Keratinocyte (primary cell): ENCODE data around the gene CUBN. TPM values are rescaled to one million over a fixed set of nuclear protein-coding genes. Genes with fewer than 3 reads are reported as not detected.

Experiments
- DNase-seq: peaks from one replicate; pipeline ENCODE4 v3.0.0-alpha.2; 2011; ENCODE audit warnings: low read depth, missing footprints, low spot score
- FAIRE-seq: peaks from 2 replicates; lab custom pipeline; 2011; peaks lifted over from hg19 to GRCh38; lab: Jason Lieb, UNC
- H2AFZ ChIP-seq: 2 replicates; pipeline ENCODE4 v1.6.0; 2012; ENCODE audit warnings: low read length, control low read depth, inconsistent platforms; ENCODE audit not compliant: control insufficient read depth
- H3K27ac ChIP-seq: 2 replicates; pipeline ENCODE4 v1.5.1; 2011; ENCODE audit warnings: low read length; ENCODE audit not compliant: control insufficient read depth, insufficient read depth
- H3K27me3 ChIP-seq: 3 replicates; pipeline ENCODE4 v1.6.0; 2011; ENCODE audit warnings: low read length; ENCODE audit not compliant: control insufficient read depth, insufficient read depth; ENCODE audit errors: extremely low read depth
- H3K36me3 ChIP-seq, 2 experiments: 2 replicates in 1 of 2; 3 replicates in 1 of 2; pipeline ENCODE4 v1.5.1; 2011; ENCODE audit warnings: low read length in 2 of 2, mild to moderate bottlenecking in 1 of 2; ENCODE audit not compliant: control insufficient read depth in 2 of 2, insufficient read depth in 2 of 2; ENCODE audit errors: extremely low read depth in 1 of 2
- H3K4me1 ChIP-seq: 3 replicates; pipeline ENCODE4 v1.5.1; 2011; ENCODE audit warnings: low read length; ENCODE audit not compliant: control insufficient read depth, insufficient read depth; ENCODE audit errors: extremely low read depth
- H3K4me2 ChIP-seq: 3 replicates; pipeline ENCODE4 v1.6.0; 2011; ENCODE audit warnings: low read depth, low read length; ENCODE audit not compliant: control insufficient read depth, insufficient read depth; ENCODE audit errors: extremely low read depth
- H3K4me3 ChIP-seq, 3 experiments: fragments of 200-600 bp in 1 of 3; sonication (generic) in 1 of 3; 2 replicates in 2 of 3; 3 replicates in 1 of 3; pipeline ENCODE4 v1.5.1; 2011 to 2016; ENCODE audit warnings: low read length in 3 of 3, mild to moderate bottlenecking in 3 of 3, control low read depth in 2 of 3, inconsistent platforms in 1 of 3, low read depth in 1 of 3, mixed read lengths in 1 of 3, mixed run types in 1 of 3, moderate library complexity in 1 of 3; ENCODE audit not compliant: control insufficient read depth in 2 of 3, insufficient read depth in 2 of 3; ENCODE audit errors: extremely low read depth in 1 of 3
- H3K79me2 ChIP-seq: 2 replicates; pipeline ENCODE4 v1.6.0; 2012; ENCODE audit warnings: low read length; ENCODE audit not compliant: control insufficient read depth, insufficient read depth
- H3K9ac ChIP-seq: 3 replicates; pipeline ENCODE4 v1.6.0; 2011; ENCODE audit warnings: low read length; ENCODE audit not compliant: control insufficient read depth, insufficient read depth; ENCODE audit errors: extremely low read depth
- H3K9me1 ChIP-seq: 3 replicates; pipeline ENCODE4 v1.6.0; 2011; ENCODE audit warnings: low read length; ENCODE audit not compliant: control insufficient read depth, insufficient read depth; ENCODE audit errors: extremely low read depth
- H3K9me3 ChIP-seq: 2 replicates; pipeline ENCODE4 v1.5.1; 2012; ENCODE audit warnings: low read depth, low read length; ENCODE audit not compliant: control insufficient read depth
- H4K20me1 ChIP-seq: 3 replicates; pipeline ENCODE4 v1.6.0; 2011; ENCODE audit warnings: low read length; ENCODE audit not compliant: control insufficient read depth, insufficient read depth; ENCODE audit errors: extremely low read depth
- CTCF ChIP-seq, 3 experiments: IDR thresholded peaks in 1 of 3; conservative IDR thresholded peaks in 1 of 3; optimal IDR thresholded peaks in 1 of 3; 2 replicates in 2 of 3; 3 replicates in 1 of 3; pipeline versions ENCODE3 to v1.5.1; 2011; ENCODE audit warnings: low read length in 3 of 3, mild to moderate bottlenecking in 3 of 3, moderate library complexity in 2 of 3, control low read depth in 1 of 3, inconsistent platforms in 1 of 3; ENCODE audit not compliant: insufficient read depth in 2 of 3; ENCODE audit errors: extremely low read depth in 1 of 3
- EZH2 ChIP-seq: IDR thresholded peaks from one replicate; pipeline ENCODE4 v1.6.1; 2012; ENCODE audit warnings: inconsistent platforms, mild to moderate bottlenecking, low read length, moderate library complexity
- dilution Hi-C: fragments of 300-500 bp; cut with MboI; formaldehyde crosslinking; loops from one replicate; pipeline ENCODE4 v1.7.0; 2020; ENCODE audit warnings: low sequenced_read_pairs; ENCODE audit not compliant: extremely low pct_ligation_motif_present
- polyA plus RNA-seq, 5 experiments: library from polyadenylated mRNA; depleted of rRNA in 3 of 5; stranded (reverse) in 3 of 5; stranded (forward) in 1 of 5; unstranded in 1 of 5; fragments of >200 nt; gene quantifications; 1 replicate in 1 of 5; 2 replicates in 3 of 5; 3 replicates in 1 of 5; pipeline versions ENCODE4 v1.2.1 to v1.2.3, GENCODE V29; 2011 to 2012; ENCODE audit warnings: missing spikeins in 2 of 5, low read depth in 1 of 5, low replicate concordance in 1 of 5

Gene CUBN
- polyA plus RNA-seq, 1 donor (not counting 4 experiments of a cell fraction or from before 2014, with no cell fraction given) = 0.07 TPM

GRCh38 chr10:16812676-16813075 is 316.9 kb downstream of the CUBN start:
- H3K36me3 ChIP-seq = peaks cover 0 to 4% of the 10 kb centered on the region in 2 experiments
- H3K79me2 ChIP-seq = peaks cover 62% of the 10 kb centered on the region
- FAIRE-seq (no peak), DNase-seq (no peak)
- H3K9ac ChIP-seq = no peak overlapping the region
- no peaks in the 10 kb centered on the region for H3K9me3 ChIP-seq
- H3K9me1 ChIP-seq = no peaks in the 10 kb centered on the region
- peaks cover 8% of the 10 kb centered on the region for H3K4me1 ChIP-seq
- dilution Hi-C loops = loop anchor here (25.0 kb wide), 1 partner anchor 925 kb away; no protein-coding TSS in a partner anchor
- TF ChIP-seq EZH2 = no peak
- no peak for TF ChIP-seq CTCF (optimal IDR thresholded peaks at IDR 0.05 in 1 of 3, IDR thresholded peaks at IDR 0.05 in 1 of 3, conservative IDR thresholded peaks at IDR 0.05 in 1 of 3; ENCODE audit: extremely low read depth in 1 of 3, insufficient read depth in 2 of 3, low read length in 3 of 3)
- no peak overlapping the region for H2AFZ ChIP-seq
- no peak overlapping the region for H3K4me2 ChIP-seq
- no peak overlapping the region for H3K27ac ChIP-seq
- no peak overlapping the region for H3K4me3 ChIP-seq
- no peaks in the 10 kb centered on the region for H4K20me1 ChIP-seq
- H3K27me3 ChIP-seq = no peaks in the 10 kb centered on the region

GRCh38 chr10:16811765-16812164 is 317.8 kb downstream of the CUBN start:
- H2AFZ ChIP-seq = no peak overlapping the region
- H3K4me1 ChIP-seq = peaks cover 8% of the 10 kb centered on the region
- no peaks in the 10 kb centered on the region for H3K9me3 ChIP-seq
- dilution Hi-C loops = loop anchor here (25.0 kb wide), 1 partner anchor 924 kb away; no protein-coding TSS in a partner anchor
- H3K36me3 ChIP-seq = peaks cover 0 to 4% of the 10 kb centered on the region in 2 experiments
- no peaks in the 10 kb centered on the region for H3K27me3 ChIP-seq
- H3K9ac ChIP-seq = no peak overlapping the region
- no peaks in the 10 kb centered on the region for H3K9me1 ChIP-seq
- peaks cover 65% of the 10 kb centered on the region for H3K79me2 ChIP-seq
- H3K27ac ChIP-seq = no peak overlapping the region
- TF ChIP-seq CTCF (optimal IDR thresholded peaks at IDR 0.05 in 1 of 3, IDR thresholded peaks at IDR 0.05 in 1 of 3, conservative IDR thresholded peaks at IDR 0.05 in 1 of 3; ENCODE audit: extremely low read depth in 1 of 3, insufficient read depth in 2 of 3, low read length in 3 of 3) = no peak
- TF ChIP-seq EZH2 = no peak
- no peak overlapping the region for H3K4me2 ChIP-seq
- no peaks in the 10 kb centered on the region for H4K20me1 ChIP-seq
- FAIRE-seq (no peak), DNase-seq (no peak)
- H3K4me3 ChIP-seq = no peak overlapping the region
